ENCODE measurements around the gene SRP9. TPM values are rescaled to one million over a fixed set of nuclear protein-coding genes. Genes with fewer than 3 reads are reported as not detected.
A peak's percentile ranks its signal among the peaks of the same experiment; 100 is the strongest.

Gene SRP9, protein sequence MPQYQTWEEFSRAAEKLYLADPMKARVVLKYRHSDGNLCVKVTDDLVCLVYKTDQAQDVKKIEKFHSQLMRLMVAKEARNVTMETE
- total RNA-seq: 160 and 200 TPM in 2 replicates

GRCh38 chr1:225777583-225778336 is at the start of gene SRP9:
Gene SRP9, plus strand, starts transcription at chr1:225777826. Its CDS starts 115 bp downstream, at chr1:225777941.
- DNase-seq (ENCODE audit: extremely low read depth, low read depth, low spot score): peak; percentile 86

- DNase-seq (ENCODE audit: extremely low read depth, low read depth, low spot score): no peak
Measured at GRCh38 chr1:225731491-225731890, 46.1 kb upstream of the SRP9 start.

DNA sequence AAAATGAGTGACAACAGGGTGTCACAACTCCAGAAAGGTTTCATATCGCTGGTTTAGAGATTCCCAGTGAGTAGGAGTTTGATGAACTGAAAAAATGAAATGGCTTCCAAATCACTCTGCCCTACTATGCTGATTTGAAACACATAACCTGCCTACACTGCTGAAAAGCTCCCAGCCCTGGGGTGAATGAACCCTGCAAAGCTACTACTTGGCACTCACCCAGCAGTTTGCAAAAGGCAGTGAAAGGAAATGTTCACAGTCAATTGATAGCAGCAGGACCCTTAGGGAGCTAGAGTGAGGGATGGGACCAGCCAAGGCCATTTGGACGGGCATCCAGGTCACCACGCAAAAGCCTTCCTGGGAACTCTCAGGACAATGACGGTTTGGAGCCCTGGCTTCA is 44.4 kb upstream of the SRP9 start:
- no peak for DNase-seq (ENCODE audit: extremely low read depth, low read depth, low spot score)

GRCh38 chr1:225735252-225736149 is 42.1 kb upstream of the SRP9 start:
- DNase-seq (ENCODE audit: extremely low read depth, low read depth, low spot score): no peak

GRCh38 chr1:225736437-225737098 is 41.1 kb upstream of the SRP9 start:
- no peak for DNase-seq (ENCODE audit: extremely low read depth, low read depth, low spot score)

DNA sequence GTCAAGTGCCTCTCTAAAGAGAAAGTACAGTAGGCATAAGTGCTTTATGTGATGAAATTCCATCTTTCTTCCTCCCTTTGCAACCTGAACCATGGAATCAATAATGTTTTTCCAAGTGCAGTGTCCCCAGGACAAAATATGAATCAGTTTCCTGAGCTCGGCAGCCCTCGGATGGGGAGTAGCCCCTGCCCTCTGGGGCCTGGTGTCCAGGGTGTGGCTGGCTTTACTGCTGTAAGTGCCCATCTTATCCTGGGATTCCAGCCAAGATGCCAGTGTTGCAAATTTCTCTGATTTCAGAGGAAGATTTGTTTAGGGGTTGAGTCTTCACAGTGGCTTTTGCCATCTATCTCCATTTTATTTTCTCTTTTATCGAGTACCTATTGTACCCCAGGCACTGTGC is 40.5 kb upstream of the SRP9 start:
- no peak for DNase-seq (ENCODE audit: extremely low read depth, low read depth, low spot score)

DNA sequence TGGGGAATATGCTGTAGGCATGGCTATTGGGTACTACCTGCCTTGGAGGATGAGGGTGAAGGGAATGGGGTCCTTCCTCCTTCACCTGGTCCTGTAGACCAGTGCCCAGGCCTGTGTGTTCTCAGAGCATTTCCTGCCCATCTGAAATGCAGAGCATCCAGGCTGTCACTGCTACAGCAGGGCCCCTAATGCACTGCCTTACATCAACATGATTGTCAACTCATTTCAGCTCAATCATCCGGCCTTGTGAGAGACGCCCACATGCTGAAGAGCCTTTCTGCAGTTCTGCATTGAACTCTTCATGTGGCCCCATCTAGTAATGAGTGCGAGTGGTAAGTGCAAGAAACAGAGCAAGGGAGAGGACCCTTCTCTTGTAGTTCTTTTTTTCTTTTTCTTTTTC is 39.8 kb upstream of the SRP9 start:
- DNase-seq (ENCODE audit: extremely low read depth, low read depth, low spot score): no peak

DNA sequence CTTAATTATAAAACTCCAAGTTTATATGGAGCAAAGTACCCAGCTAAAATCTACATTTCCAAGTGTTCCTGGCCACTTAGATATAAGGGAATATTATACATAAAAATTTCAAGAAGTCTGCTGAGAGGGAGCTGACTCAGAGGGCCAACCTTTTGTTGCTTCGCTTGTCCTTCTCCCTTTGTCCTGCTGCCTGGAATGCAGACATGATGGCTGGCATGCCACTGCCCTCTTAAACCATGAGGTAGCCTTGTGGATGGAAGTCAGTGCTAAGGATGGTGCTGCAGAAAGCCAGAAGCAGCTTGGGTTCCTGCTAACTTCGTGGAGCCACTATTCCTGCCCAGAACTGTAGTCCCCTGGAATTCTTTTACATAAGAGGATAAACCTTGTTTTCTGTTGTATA is 38.9 kb upstream of the SRP9 start:
- DNase-seq (ENCODE audit: extremely low read depth, low read depth, low spot score): no peak

GRCh38 chr1:225739542-225740107 is 38.0 kb upstream of the SRP9 start:
- DNase-seq (ENCODE audit: extremely low read depth, low read depth, low spot score): no peak

DNA sequence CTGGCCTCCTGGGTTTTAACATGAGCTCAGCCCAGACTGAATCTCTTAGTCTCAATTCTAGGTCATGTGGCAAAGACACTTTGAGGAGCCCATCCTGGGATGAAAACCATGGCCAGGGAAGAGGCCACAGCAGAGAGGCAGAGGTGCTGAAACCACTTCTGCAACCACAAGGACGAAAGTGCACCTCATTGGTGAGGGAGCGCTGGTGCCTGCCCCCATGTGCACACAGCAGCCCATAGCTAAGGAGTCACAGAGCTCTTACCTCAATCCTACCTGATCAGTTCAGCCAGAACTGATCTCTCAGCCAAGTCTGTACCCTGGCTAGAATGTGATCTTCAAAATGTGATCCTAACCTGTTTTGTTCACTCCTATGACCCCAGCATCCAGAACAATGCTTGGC is 32.9 kb upstream of the SRP9 start:
- no peak for DNase-seq (ENCODE audit: extremely low read depth, low read depth, low spot score)

- no peak for DNase-seq (ENCODE audit: extremely low read depth, low read depth, low spot score)
Measured at GRCh38 chr1:225745273-225745672, 32.4 kb upstream of the SRP9 start.

GRCh38 chr1:225746361-225747179 is 31.1 kb upstream of the SRP9 start:
- DNase-seq (ENCODE audit: extremely low read depth, low read depth, low spot score): no peak

GRCh38 chr1:225747566-225747965 is 30.1 kb upstream of the SRP9 start:
- DNase-seq (ENCODE audit: extremely low read depth, low read depth, low spot score): no peak

- no peak for DNase-seq (ENCODE audit: extremely low read depth, low read depth, low spot score)
Measured at GRCh38 chr1:225748529-225748928, 29.1 kb upstream of the SRP9 start.

DNA sequence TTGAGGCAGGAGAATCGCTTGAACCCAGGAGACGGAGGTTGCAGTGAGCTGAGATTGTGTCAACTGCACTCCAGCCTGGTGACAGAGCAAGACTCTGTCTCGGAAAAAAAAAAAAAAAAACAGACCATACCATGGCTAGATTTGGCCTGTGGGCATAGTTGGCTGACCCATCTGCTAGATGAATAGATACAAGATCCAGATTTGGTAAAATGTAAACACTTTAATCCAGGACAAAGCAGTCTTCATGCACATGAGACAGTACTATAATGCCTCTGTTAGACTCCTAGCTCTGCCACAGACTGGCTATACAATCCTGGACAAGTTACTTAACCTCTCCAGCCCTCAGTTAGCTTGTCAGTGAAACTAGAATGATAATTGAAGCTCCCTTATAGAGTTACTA is 27.9 kb upstream of the SRP9 start:
- no peak for DNase-seq (ENCODE audit: extremely low read depth, low read depth, low spot score)

DNA sequence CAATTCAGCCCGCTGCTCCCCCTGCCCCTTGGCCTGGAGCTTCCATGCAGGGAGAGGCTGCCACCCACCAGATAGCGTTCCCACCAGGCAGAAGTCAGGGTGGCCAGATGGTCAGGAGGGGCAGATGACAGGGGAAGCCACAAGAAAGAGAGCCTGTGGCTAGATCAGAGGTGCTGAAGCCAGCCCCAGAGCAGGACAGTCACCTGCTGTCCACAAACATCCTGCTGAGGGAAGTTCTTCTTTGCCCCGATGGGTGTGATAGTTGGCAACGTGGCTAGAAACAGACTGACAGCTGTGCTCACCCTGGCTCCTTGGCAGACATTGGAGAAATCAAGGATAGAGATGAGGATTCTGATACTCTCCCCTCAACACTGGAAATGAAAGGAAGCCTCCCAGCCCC is 27.2 kb upstream of the SRP9 start:
- DNase-seq (ENCODE audit: extremely low read depth, low read depth, low spot score): no peak

DNA sequence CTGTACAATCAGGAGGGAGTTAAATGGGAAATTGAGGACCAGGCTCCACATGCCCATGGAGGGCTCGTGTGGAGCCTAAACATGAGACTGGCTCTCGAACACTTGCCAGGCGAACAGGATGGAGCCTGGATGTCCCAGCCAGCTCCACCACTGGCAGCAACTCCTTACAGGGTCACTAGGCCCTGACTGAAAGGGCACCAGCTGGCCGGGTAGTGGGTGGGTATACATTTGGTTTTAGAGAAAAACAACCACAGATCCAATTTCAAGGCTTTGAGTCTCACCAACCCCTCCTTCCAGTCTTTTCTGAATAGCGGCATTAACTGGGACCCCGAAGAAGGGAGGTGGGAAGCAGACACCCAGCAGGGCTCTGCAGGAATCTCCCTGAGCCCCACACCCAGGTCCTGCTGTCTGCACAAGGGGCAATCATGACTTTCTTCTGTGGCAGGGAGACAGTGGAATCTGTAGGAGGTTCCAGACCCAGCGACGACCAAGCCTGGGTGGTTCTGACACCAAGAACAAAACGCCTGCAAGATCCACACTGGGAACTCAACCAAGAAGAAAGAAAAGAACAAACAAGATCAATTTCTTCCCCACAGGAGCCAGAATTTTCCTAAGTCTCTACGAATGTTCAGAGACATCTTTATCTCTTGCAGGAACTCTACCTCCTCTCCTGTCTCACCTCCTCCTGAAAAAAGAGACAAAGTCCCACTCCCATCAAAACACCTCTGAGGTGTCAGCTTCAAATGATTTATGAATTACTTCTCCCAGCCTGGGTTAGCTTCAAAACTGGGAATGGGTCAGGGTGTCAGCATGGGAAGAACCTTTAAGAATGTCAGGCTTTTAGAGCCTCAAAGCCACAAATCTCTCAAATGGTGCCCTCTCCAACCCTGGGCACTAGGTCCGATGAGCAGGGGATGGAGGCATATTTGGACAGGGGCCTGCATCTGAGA is 26.5 kb upstream of the SRP9 start:
- DNase-seq (ENCODE audit: extremely low read depth, low read depth, low spot score): no peak

- no peak for DNase-seq (ENCODE audit: extremely low read depth, low read depth, low spot score)
Measured at GRCh38 chr1:225752245-225752644, 25.4 kb upstream of the SRP9 start.

All from glomerular endothelial cell (primary cell).